ENCODE results near the gene C7. TPM values are rescaled to one million over a fixed set of nuclear protein-coding genes. Genes with fewer than 3 reads are reported as not detected.

The C7 gene
- total RNA-seq, 4 donors from 2014 or later: 77.4 to 170 (median 127) TPM

- intact Hi-C loops (cut with DNase I; ENCODE audit: low total_unique reads) (no loop called here), in situ Hi-C loops (cut with MboI; ENCODE audit: low pct_ligation_motif_present in 1 of 4, low pct_unique_long_range_greater_than_20kb in 1 of 4, low sequenced_read_pairs in 3 of 4) (no loop called here)
- Histone ChIP-seq H3K27ac (no peak overlapping the region), H3K27me3 (no peaks in the 10 kb centered on the region), H3K9me3 (no peaks in the 10 kb centered on the region), H3K36me3 (no peaks in the 10 kb centered on the region), H3K4me3 (no peak overlapping the region), H3K4me1 (peaks cover 0 to 9% (median 4%) of the 10 kb centered on the region in 4 donors)
- 76 to 89% methylated on average over 3 of the region's 3 CpGs for WGBS, 2 donors (ENCODE audit: low coverage in 1 of 2)
- no peak for TF ChIP-seq EP300 (IDR thresholded peaks at IDR 0.05; ENCODE audit: low read depth)
- no peak for TF ChIP-seq POLR2A (IDR thresholded peaks at IDR 0.05)
- TF ChIP-seq, protein P1, sequence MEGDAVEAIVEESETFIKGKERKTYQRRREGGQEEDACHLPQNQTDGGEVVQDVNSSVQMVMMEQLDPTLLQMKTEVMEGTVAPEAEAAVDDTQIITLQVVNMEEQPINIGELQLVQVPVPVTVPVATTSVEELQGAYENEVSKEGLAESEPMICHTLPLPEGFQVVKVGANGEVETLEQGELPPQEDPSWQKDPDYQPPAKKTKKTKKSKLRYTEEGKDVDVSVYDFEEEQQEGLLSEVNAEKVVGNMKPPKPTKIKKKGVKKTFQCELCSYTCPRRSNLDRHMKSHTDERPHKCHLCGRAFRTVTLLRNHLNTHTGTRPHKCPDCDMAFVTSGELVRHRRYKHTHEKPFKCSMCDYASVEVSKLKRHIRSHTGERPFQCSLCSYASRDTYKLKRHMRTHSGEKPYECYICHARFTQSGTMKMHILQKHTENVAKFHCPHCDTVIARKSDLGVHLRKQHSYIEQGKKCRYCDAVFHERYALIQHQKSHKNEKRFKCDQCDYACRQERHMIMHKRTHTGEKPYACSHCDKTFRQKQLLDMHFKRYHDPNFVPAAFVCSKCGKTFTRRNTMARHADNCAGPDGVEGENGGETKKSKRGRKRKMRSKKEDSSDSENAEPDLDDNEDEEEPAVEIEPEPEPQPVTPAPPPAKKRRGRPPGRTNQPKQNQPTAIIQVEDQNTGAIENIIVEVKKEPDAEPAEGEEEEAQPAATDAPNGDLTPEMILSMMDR (IDR thresholded peaks at IDR 0.05): no peak
- DNase-seq: no peak
Measured at GRCh38 chr5:40973364-40974004, 64.2 kb downstream of the C7 start.

- no peaks in the 10 kb centered on the region for H3K27me3 ChIP-seq
Measured at GRCh38 chr5:40976041-40976440, 66.7 kb downstream of the C7 start.

DNA sequence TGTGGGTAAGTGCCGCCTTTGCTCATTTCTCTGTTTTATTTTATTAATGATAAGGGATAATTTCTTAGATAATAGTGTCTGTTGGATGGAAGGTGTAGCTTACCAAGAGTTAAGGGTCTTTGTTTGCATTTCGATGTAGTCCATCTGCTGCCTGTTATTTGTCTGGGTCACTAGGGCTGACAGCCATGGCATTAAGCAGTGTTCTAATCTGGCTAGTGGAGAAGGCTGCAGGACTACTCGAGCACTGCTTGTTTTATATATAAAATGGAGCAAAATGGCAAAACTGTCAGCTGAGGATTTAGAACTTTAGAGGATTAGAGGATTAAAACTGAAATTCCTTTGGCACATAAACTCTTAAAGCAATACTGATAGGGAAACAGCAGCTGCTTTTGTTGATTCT is 67.5 kb downstream of the C7 start:
- Histone ChIP-seq H3K4me1 (peaks cover 0 to 9% (median 4%) of the 10 kb centered on the region in 4 donors), H3K27ac (no peak overlapping the region), H3K36me3 (no peaks in the 10 kb centered on the region), H3K9me3 (no peaks in the 10 kb centered on the region), H3K4me3 (no peak overlapping the region), H3K27me3 (no peaks in the 10 kb centered on the region)
- in situ Hi-C loops (cut with MboI; ENCODE audit: low pct_ligation_motif_present in 1 of 4, low pct_unique_long_range_greater_than_20kb in 1 of 4, low sequenced_read_pairs in 3 of 4) (no loop called here), intact Hi-C loops (cut with DNase I; ENCODE audit: low total_unique reads) (no loop called here)
- 59 to 80% methylated on average over 3 of the region's 3 CpGs for WGBS, 2 donors (ENCODE audit: low coverage in 1 of 2)
- no peak for DNase-seq
- no peak for TF ChIP-seq POLR2AphosphoS5 (IDR thresholded peaks at IDR 0.05)
- TF ChIP-seq POLR2A (IDR thresholded peaks at IDR 0.05): no peak
- TF ChIP-seq, protein P1 (IDR thresholded peaks at IDR 0.05): no peak
- no peak for TF ChIP-seq EP300 (IDR thresholded peaks at IDR 0.05; ENCODE audit: low read depth)

More at GRCh38 chr5:40976041-40976440, 66.7 kb downstream of the C7 start:
- Histone ChIP-seq H3K9me3 (no peaks in the 10 kb centered on the region), H3K27ac (no peak overlapping the region), H3K4me1 (peaks cover 0 to 9% (median 4%) of the 10 kb centered on the region in 4 donors), H3K36me3 (no peaks in the 10 kb centered on the region), H3K4me3 (no peak overlapping the region)
- 46 to 66% methylated on average over 3 of the region's 3 CpGs for whole genome bisulfite sequencing, 2 donors (ENCODE audit: low coverage in 1 of 2)
- intact Hi-C loops (cut with DNase I; ENCODE audit: low total_unique reads): no loop called here
- in situ Hi-C loops (cut with MboI; ENCODE audit: low pct_ligation_motif_present in 1 of 4, low pct_unique_long_range_greater_than_20kb in 1 of 4, low sequenced_read_pairs in 3 of 4): no loop called here
- no peak for DNase-seq
- TF ChIP-seq POLR2AphosphoS5 (IDR thresholded peaks at IDR 0.05) (no peak), POLR2A (IDR thresholded peaks at IDR 0.05) (no peak), EP300 (IDR thresholded peaks at IDR 0.05; ENCODE audit: low read depth) (no peak)
- TF ChIP-seq, protein P1 (IDR thresholded peaks at IDR 0.05): no peak

DNA sequence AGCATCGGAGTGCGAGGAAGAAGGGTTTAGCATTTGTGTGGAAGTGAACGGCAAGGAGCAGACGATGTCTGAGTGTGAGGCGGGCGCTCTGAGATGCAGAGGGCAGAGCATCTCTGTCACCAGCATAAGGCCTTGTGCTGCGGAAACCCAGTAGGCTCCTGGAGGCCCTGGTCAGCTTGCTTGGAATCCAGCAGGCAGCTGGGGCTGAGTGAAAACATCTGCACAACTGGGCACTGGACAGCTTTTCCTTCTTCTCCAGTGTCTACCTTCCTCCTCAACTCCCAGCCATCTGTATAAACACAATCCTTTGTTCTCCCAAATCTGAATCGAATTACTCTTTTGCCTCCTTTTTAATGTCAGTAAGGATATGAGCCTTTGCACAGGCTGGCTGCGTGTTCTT is 72.1 kb downstream of the C7 start:
- Histone ChIP-seq H3K27me3 (no peaks in the 10 kb centered on the region), H3K27ac (no peak overlapping the region), H3K36me3 (no peaks in the 10 kb centered on the region), H3K4me1 (peaks cover 0 to 3% (median under 1%) of the 10 kb centered on the region in 4 donors), H3K9me3 (no peaks in the 10 kb centered on the region), H3K4me3 (no peak overlapping the region)
- intact Hi-C loops (cut with DNase I; ENCODE audit: low total_unique reads) (loop anchor here (1.0 kb wide), 1 partner anchor 29 kb away; no protein-coding TSS in a partner anchor), in situ Hi-C loops (cut with MboI; ENCODE audit: low pct_ligation_motif_present in 1 of 4, low pct_unique_long_range_greater_than_20kb in 1 of 4, low sequenced_read_pairs in 3 of 4) (no loop called here)
- WGBS, 2 donors (ENCODE audit: low coverage in 1 of 2): 85 to 86% methylated on average over 9 of the region's 9 CpGs
- TF ChIP-seq EP300 (IDR thresholded peaks at IDR 0.05; ENCODE audit: low read depth) (no peak), POLR2A (IDR thresholded peaks at IDR 0.05) (no peak), POLR2AphosphoS5 (IDR thresholded peaks at IDR 0.05) (no peak)
- TF ChIP-seq, protein P1 (IDR thresholded peaks at IDR 0.05): no peak
- DNase-seq: no peak

Measured in transverse colon (tissue), 4 donors.